Activated CD4-positive, alpha-beta T cell treated with anti-CD3 and anti-CD28 coated beads, Interleukin-2, amount 10 ng/mL, durations not matched to agents 24 days and 14 days (primary cell): ENCODE results near the gene EFHC2. TPM values are rescaled to one million over a fixed set of nuclear protein-coding genes. Genes with fewer than 3 reads are reported as not detected.

Experiments
- DNase-seq: peaks from one replicate; pipeline ENCODE4 v3.0.0; 2022
- H3K27ac Mint-ChIP-seq: one replicate; pipeline ENCODE4 v1.8.0; 2022; ENCODE audit warnings: mild to moderate bottlenecking, mixed read lengths
- H3K27me3 Mint-ChIP-seq: one replicate; pipeline ENCODE4 v1.8.0; 2022; ENCODE audit warnings: mixed read lengths
- H3K36me3 Mint-ChIP-seq: one replicate; pipeline ENCODE4 v1.8.0; 2022; ENCODE audit warnings: low read depth, mild to moderate bottlenecking, mixed read lengths
- H3K4me1 Mint-ChIP-seq: one replicate; pipeline ENCODE4 v1.8.0; 2021; ENCODE audit warnings: mixed read lengths
- H3K4me3 Mint-ChIP-seq: one replicate; pipeline ENCODE4 v1.8.0; 2022; ENCODE audit warnings: mild to moderate bottlenecking, moderate library complexity, mixed read lengths
- H3K9me3 Mint-ChIP-seq: one replicate; pipeline ENCODE4 v1.8.0; 2021; ENCODE audit warnings: mixed read lengths
- intact Hi-C: fragments of 100-400 bp; cut with micrococcal nuclease; formaldehyde crosslinking; loops from one replicate; pipeline ENCODE4 v1.15.1; 2023
- total RNA-seq: library from RNA; stranded (reverse); gene quantifications from 2 replicates; pipeline ENCODE4 v1.2.3, GENCODE V29; 2022

Gene EFHC2, protein sequence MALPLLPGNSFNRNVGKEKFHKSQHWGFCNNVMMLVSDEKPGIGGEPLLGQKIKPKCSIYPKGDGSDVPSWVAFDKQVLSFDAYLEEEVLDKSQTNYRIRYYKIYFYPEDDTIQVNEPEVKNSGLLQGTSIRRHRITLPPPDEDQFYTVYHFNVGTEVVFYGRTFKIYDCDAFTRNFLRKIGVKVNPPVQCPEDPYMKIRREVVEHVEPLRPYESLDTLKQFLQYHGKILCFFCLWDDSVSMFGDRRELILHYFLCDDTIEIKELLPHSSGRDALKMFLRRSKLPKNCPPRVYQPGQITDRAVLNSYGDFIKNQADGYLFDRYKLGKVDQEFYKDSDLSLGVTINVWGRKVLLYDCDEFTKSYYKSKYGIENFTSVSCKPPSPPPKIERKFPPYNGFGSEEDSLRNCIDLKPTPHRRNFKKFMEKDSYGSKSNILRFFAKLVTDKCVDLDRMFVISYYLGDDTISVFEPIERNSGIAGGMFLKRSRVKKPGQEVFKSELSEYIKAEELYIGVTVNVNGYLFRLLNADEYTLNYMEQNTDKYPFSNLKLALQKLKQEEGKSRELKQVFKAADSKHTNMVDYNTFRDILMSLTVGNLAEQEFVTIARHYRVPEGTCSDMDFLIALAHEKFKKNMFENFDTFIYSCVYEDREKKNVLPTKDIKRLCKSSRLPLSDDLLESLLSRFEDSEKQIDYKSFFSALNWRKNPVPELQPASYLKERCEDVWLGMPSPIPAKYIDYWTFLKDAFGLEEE
- total RNA-seq = not detected in 2 replicates

DNA sequence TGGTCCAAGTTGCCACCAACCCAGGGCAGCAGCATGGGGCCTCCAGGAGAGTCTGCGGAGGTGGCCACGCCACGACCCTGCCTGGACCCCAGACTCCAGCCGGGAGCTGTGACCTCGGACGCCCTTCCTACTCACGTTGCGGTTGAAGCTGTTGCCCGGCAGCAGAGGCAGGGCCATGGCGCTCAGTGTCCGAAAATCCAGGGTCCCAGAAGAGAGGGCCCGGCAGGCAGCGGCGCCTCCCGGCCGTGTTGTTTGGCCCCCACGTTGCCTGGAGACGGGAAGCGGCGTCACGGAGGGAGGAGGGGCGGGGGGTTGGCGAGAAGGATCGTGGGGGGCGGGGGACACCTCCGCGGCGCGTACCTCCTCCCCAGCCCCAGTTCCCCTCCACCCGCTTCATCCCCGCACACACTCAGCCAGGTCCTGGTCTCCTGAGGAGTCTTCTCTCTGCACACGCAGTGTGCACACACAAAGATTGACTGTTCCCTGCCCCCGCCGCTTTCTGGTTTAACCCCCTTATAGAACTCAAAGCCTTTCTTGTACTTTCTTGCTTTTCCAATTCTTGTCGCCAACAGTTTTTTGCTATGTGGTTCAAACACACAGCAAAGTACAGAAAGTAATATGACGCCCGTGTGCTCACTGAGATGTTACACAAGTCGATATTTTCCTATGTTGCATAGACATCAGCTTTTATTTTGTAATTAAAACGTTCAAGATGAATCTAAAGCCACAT is at the start of gene EFHC2:
Gene EFHC2, minus strand, starts transcription at position 261 of the 730 bp plus-strand sequence. Its CDS starts 84 bp downstream, at position 177.
- peak within 1 kb of the TSS; percentile 86 for H3K4me3 Mint-ChIP-seq
- H3K4me1 Mint-ChIP-seq = peaks cover 14% of the 10 kb centered on the region
- peak within 1 kb of the TSS; percentile 85 for H3K27ac Mint-ChIP-seq

DNA sequence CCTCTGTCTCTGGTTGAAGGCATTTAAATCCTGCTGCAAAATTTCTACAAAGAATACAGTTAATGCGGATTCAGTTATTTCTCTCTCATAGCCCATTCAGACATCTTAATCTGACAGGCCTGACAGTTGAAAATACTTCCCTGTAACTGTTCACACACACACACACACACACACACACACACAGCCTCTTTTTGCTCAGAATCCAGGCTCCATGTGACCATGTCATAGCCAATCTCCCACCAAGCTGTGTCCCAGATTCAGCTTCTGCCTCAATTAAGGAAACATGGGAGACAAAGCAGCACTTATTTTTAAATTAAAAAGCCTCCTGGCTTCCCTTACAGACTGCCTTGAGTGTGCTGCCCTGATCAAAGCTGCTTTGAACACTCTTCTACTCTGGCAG is 49.3 kb upstream of the EFHC2 start:
- peaks cover 3% of the 10 kb centered on the region for H3K9me3 Mint-ChIP-seq
- H3K4me1 Mint-ChIP-seq = no peaks in the 10 kb centered on the region
- intact Hi-C loops = no loop called here
- DNase-seq = no peak
- no peak overlapping the region for H3K27ac Mint-ChIP-seq
- H3K36me3 Mint-ChIP-seq = no peaks in the 10 kb centered on the region
- no peak overlapping the region for H3K4me3 Mint-ChIP-seq
- no peaks in the 10 kb centered on the region for H3K27me3 Mint-ChIP-seq

More for the DNA sequence above, at the start of gene EFHC2:
- no peaks in the 10 kb centered on the region for H3K27me3 Mint-ChIP-seq
- intact Hi-C loops = no loop called here
- no peaks in the 10 kb centered on the region for H3K36me3 Mint-ChIP-seq
- no peaks in the 10 kb centered on the region for H3K9me3 Mint-ChIP-seq
- DNase-seq = peak; percentile 83

DNA sequence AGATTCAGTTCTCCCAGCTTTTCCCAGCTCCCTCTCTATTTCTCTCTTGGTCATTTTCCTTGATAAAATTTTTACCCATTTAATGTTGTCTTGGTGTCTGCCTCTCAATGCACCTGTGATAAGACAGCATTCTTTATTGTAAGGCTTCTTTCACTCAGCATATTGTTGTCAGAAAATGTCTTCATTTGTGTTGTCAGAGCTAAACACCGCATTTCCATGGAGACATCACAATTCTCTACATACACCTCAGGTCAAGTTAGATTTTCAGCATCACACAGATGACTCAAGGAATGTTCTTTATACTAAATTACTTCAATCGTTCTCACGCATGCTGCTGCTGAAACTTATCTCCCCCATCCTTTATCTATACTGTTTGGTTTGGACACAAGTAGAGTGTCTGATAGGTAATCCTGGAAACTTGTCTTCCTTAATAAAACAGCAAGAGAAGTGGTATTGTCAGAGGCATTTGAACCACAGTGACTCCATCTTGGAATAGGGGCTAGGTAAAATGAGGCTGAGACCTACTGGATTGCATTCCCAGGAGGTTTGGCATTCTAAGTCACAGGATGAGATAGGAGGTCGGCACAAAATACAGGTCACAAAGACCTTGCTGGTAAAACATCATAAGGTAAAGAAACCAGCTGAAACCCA is 41.3 kb upstream of the EFHC2 start:
- Mint-ChIP-seq H3K4me3 (no peak overlapping the region), H3K27ac (no peak overlapping the region), H3K9me3 (no peaks in the 10 kb centered on the region), H3K27me3 (no peaks in the 10 kb centered on the region), H3K36me3 (no peaks in the 10 kb centered on the region), H3K4me1 (no peaks in the 10 kb centered on the region)
- intact Hi-C loops = no loop called here
- no peak for DNase-seq

DNA sequence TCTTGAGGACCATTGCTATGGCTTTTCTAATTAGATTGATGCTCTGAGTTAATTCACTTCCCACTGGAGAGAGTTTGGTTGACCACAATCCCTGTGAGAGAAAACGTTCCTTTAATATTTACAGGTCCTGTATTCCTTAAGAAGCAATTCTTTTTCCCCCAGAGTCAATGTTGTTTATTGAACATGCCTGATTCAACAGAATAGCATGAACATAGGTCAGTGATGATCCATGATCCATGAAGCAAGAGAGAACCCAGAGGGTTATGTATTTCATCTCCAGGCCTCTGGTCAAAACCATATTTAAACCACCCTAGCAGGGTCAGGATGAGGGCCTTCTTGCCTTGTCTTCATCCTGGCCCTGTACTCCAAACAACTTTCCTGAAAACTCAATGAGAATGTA is 39.4 kb upstream of the EFHC2 start:
- intact Hi-C loops = no loop called here
- no peaks in the 10 kb centered on the region for H3K9me3 Mint-ChIP-seq
- H3K36me3 Mint-ChIP-seq = no peaks in the 10 kb centered on the region
- H3K4me3 Mint-ChIP-seq = no peak overlapping the region
- H3K4me1 Mint-ChIP-seq = no peaks in the 10 kb centered on the region
- H3K27ac Mint-ChIP-seq = no peak overlapping the region
- DNase-seq = no peak
- no peaks in the 10 kb centered on the region for H3K27me3 Mint-ChIP-seq

DNA sequence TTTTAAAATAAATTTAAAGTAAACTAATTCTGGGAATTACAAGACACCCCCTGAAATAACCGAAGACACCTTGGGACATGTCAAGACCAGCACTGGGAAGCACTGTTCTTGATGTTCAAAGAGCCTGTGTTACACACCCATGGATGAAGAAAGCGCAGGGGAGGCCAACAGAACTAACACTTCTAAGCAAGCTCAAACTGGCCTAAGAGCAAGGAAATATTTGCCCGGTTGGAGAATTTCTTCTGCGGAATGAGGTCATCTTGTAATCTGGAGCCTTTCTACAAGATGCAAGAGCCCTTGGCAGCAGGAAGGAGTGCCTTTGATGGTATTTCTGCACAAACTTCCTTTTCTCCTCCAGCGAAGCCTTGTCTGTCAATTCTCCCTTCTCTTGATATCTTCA is 9.3 kb upstream of the EFHC2 start:
- Mint-ChIP-seq H3K36me3 (no peaks in the 10 kb centered on the region), H3K4me3 (no peak overlapping the region)

DNA sequence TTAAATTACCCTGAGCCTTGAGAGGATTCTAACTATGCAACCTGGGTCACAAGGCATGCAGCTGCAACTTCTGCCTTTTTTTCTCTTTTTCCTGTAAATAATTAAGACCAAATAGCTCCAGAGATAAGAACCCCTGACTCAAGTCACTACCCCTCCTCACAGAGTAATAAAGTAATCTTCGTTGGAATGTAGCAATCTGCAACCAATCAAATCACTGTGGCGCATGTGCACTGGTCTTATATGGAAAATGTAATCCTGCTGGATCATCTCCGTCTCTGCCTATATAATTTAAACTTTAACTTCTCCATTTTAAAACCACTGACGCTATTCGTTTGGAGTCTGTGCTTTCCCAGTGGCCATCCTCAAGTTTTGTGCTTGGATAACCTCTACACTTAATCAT is 6.1 kb upstream of the EFHC2 start:
- H3K4me3 Mint-ChIP-seq = no peak overlapping the region
- intact Hi-C loops = no loop called here
- no peaks in the 10 kb centered on the region for H3K9me3 Mint-ChIP-seq
- H3K36me3 Mint-ChIP-seq = no peaks in the 10 kb centered on the region
- peaks cover 8% of the 10 kb centered on the region for H3K4me1 Mint-ChIP-seq
- no peaks in the 10 kb centered on the region for H3K27me3 Mint-ChIP-seq
- no peak for DNase-seq
- no peak overlapping the region for H3K27ac Mint-ChIP-seq

More for the DNA sequence above, 9.3 kb upstream of the EFHC2 start:
- Mint-ChIP-seq H3K27ac (no peak overlapping the region), H3K4me1 (peaks cover 2% of the 10 kb centered on the region), H3K27me3 (no peaks in the 10 kb centered on the region), H3K9me3 (no peaks in the 10 kb centered on the region)
- DNase-seq = no peak
- intact Hi-C loops = no loop called here

DNA sequence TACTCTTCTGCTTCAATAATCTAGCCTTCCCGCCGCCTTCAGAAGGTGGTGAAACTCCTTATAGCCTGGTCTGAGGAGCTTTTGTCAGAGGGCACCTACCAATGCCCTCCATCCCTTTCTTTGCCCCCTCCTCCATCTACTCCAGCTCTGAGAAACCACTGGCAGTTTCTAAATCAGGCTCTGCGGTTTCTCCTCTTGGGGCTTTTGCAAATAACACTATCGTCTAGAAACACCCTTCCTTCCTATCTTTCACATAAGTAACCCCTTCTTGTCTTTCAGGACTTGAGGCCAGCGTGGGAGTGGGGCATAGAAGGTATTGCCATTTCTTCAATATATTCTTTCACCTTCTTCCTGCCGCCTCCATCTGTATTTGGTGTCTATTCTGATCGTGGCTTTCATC is 1.2 kb upstream of the EFHC2 start:
- peak overlapping the region; percentile 86 for H3K4me3 Mint-ChIP-seq
- H3K36me3 Mint-ChIP-seq = no peaks in the 10 kb centered on the region
- DNase-seq = peak; percentile 72
- peaks cover 14% of the 10 kb centered on the region for H3K4me1 Mint-ChIP-seq
- intact Hi-C loops = no loop called here
- no peaks in the 10 kb centered on the region for H3K9me3 Mint-ChIP-seq
- no peaks in the 10 kb centered on the region for H3K27me3 Mint-ChIP-seq
- H3K27ac Mint-ChIP-seq = peak overlapping the region; percentile 85

DNA sequence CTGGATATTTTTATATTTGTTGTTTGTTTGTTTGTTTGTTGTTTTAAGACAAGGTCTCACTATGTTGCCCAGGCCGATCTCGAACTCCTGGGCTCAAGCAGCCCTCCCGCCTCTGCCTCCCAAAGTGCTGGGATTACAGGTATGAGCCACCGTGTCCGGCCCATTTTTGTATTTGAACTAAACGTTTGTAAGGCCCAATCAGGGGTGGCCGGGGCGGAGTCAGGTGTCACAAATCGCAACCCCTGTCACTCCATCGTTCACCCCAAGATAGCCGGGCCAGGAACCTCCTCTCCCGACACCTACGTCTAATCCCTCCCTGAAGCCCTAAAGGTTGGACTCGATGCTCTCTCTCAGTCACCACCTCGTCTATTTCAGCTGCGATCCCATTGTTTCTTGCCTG is 722 bp upstream of the EFHC2 start:
- peak; percentile 82 for DNase-seq
- no peaks in the 10 kb centered on the region for H3K27me3 Mint-ChIP-seq
- peak overlapping the region; percentile 85 for H3K27ac Mint-ChIP-seq
- no peaks in the 10 kb centered on the region for H3K36me3 Mint-ChIP-seq
- H3K9me3 Mint-ChIP-seq = no peaks in the 10 kb centered on the region
- intact Hi-C loops = no loop called here
- H3K4me1 Mint-ChIP-seq = peaks cover 14% of the 10 kb centered on the region
- peak overlapping the region; percentile 86 for H3K4me3 Mint-ChIP-seq

DNA sequence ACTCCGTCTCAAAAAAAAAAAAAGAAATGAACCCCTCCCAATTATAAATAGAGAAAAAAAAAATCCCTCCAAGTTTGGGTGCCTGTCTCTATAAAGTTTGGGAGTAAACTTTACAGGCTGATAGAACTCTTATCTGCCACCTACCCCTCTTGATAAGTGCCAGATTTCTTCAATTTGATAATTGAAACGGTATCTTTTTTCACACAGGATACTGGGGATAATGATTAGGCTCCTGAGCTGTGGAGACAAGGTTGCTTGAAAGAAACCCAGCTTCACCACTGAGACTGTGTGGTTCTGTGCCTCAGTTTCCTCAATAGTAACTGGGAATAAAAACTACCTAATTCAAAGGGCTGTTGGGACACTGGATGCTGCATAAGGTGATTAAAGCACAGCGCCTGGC is 606 bp downstream of the EFHC2 start:
- no peaks in the 10 kb centered on the region for H3K27me3 Mint-ChIP-seq
- H3K9me3 Mint-ChIP-seq = no peaks in the 10 kb centered on the region
- DNase-seq = no peak
- peaks cover 14% of the 10 kb centered on the region for H3K4me1 Mint-ChIP-seq
- no peaks in the 10 kb centered on the region for H3K36me3 Mint-ChIP-seq
- intact Hi-C loops = no loop called here
- no peak overlapping the region for H3K27ac Mint-ChIP-seq
- peak overlapping the region; percentile 86 for H3K4me3 Mint-ChIP-seq

DNA sequence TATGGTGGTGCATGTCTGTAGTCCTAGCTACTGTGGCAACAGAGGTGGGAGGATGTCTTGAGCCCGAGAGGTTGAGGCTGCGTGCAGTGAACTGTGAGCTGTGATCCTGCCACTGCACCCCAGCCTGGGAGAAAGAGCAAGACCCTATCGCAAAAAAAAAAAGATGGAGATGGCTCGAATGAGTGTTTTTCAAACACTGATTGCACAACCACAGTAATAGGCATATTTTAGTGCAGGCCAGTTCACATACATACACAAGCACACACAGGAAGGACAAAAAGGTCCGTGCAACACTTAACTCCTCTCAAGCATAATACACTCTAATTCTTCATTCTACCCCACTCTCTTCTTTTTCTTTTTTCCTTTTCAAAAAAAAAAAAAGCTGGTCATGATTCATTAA is 5.1 kb downstream of the EFHC2 start:
- no peak for DNase-seq
- no peaks in the 10 kb centered on the region for H3K27me3 Mint-ChIP-seq
- no peaks in the 10 kb centered on the region for H3K4me1 Mint-ChIP-seq
- H3K27ac Mint-ChIP-seq = no peak overlapping the region
- H3K36me3 Mint-ChIP-seq = no peaks in the 10 kb centered on the region
- H3K4me3 Mint-ChIP-seq = no peak overlapping the region
- H3K9me3 Mint-ChIP-seq = no peaks in the 10 kb centered on the region
- intact Hi-C loops = no loop called here

DNA sequence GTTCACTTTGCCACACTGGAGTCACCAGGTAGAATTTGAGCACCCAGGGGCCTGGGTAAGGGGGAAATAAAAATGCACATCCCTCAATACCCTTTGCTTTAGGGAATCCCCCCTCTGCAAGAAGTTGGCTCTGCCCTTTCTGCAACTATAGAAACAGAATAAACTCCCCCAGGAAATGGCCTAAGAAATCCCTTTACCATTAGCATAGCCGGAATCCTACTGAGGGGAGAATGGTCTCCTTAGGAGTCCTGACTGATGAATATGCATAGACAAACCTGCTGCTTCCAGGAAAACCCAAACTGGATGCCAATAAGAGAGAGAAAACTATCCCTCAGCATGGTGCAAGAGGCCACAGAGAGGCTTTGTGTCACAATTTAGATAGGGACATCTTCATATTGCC is 11.0 kb downstream of the EFHC2 start:
- no peak for DNase-seq
- Mint-ChIP-seq H3K27ac (no peak overlapping the region), H3K9me3 (no peaks in the 10 kb centered on the region), H3K27me3 (no peaks in the 10 kb centered on the region), H3K4me3 (no peak overlapping the region), H3K36me3 (no peaks in the 10 kb centered on the region), H3K4me1 (peaks cover 11% of the 10 kb centered on the region)
- intact Hi-C loops = no loop called here

DNA sequence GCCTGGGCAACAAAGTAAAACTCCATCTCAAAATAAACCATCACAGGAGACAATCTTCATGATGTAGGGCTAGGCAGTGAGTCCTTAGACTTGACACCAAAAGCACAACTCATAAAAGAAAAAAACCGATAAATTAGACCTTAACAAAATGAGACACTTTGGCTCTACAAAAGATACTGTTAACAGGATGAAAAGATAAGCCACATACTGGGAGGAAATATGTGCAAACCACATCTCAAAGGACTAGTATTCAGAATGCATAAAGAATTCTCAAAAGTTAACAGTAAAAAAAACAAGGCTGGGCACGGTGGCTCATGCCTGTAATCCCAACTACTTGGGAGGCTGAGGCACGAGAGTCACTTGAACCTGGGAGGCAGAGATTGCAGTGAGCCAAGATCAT is 13.2 kb downstream of the EFHC2 start:
- H3K9me3 Mint-ChIP-seq = no peaks in the 10 kb centered on the region
- intact Hi-C loops = no loop called here
- DNase-seq = no peak
- peaks cover 11% of the 10 kb centered on the region for H3K4me1 Mint-ChIP-seq
- H3K36me3 Mint-ChIP-seq = no peaks in the 10 kb centered on the region
- H3K27me3 Mint-ChIP-seq = no peaks in the 10 kb centered on the region
- H3K27ac Mint-ChIP-seq = no peak overlapping the region
- no peak overlapping the region for H3K4me3 Mint-ChIP-seq

DNA sequence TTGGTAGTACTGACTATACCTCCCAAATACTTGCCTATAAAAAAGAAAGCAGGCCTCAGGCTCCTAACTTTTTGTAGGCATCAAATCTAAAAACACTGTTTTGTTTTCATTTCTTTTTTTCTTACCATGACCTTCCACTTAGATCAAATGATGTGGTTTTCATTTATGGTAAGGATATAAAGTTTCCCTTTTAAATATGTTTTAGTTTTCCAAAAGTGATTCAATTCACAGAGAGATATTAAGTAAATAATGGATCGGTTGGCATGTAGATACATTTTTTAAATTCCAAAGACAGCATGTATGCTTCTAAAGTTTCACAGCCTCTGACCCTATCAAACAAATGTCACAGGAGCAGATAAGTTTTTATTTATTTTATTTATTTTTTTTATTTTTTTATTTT is 23.9 kb downstream of the EFHC2 start:
- no peaks in the 10 kb centered on the region for H3K36me3 Mint-ChIP-seq
- no peak for DNase-seq
- intact Hi-C loops = no loop called here
- peaks cover under 1% of the 10 kb centered on the region for H3K4me1 Mint-ChIP-seq
- peak overlapping the region; percentile 25 for H3K27ac Mint-ChIP-seq
- H3K9me3 Mint-ChIP-seq = peaks cover 3% of the 10 kb centered on the region
- H3K27me3 Mint-ChIP-seq = no peaks in the 10 kb centered on the region
- H3K4me3 Mint-ChIP-seq = no peak overlapping the region
